ENCODE results near the gene CHRNB2.

GRCh38 chr1:154581766-154582165, 14.2 kb downstream of the CHRNB2 start:
- TF ChIP-seq EZH2phosphoT487 (IDR thresholded peaks at IDR 0.05; ENCODE audit: insufficient read depth, low read depth) (no peak), EZH2 (IDR thresholded peaks at IDR 0.05; ENCODE audit: insufficient read depth, poor library complexity, severe bottlenecking) (no peak)

All from GM23248 (cell line).